ENCODE measurements around the gene AKR7A2.
"Not testable (repeated sequence)": the region's sequence is repeated elsewhere in the genome, so short reads cannot be mapped to it uniquely, and the experiment has no call there.

AKR7A2 gene

GRCh38 chr1:19324665-19324990 lies 12.7 kb upstream of the AKR7A2 start:
- DNase-seq, result no peak

GRCh38 chr1:19323987-19324664 lies 12.2 kb upstream of the AKR7A2 start:
- DNase-seq, result no peak

- DNase-seq, result no peak
Observed at GRCh38 chr1:19322481-19322880, 10.5 kb upstream of the AKR7A2 start.

GRCh38 chr1:19321071-19321470 lies 9.1 kb upstream of the AKR7A2 start:
- DNase-seq, result no peak

- DNase-seq, result no peak
Observed at GRCh38 chr1:19319196-19319595, 7.3 kb upstream of the AKR7A2 start.

GRCh38 chr1:19317126-19317910 lies 5.4 kb upstream of the AKR7A2 start:
- DNase-seq, result no peak

- DNase-seq, result no peak
Observed at GRCh38 chr1:19315378-19316198, 3.6 kb upstream of the AKR7A2 start.

GRCh38 chr1:19313961-19314882 lies 2.3 kb upstream of the AKR7A2 start:
- no peak for DNase-seq

- DNase-seq, result no peak
Observed at GRCh38 chr1:19313636-19313959, 1.7 kb upstream of the AKR7A2 start.

GRCh38 chr1:19312782-19313635 lies 1.1 kb upstream of the AKR7A2 start:
- DNase-seq, result no peak

GRCh38 chr1:19311503-19311930 lies 427 bp downstream of the AKR7A2 start:
- DNase-seq, result no peak

GRCh38 chr1:19310720-19311502 lies 1.0 kb downstream of the AKR7A2 start:
- no peak for DNase-seq

GRCh38 chr1:19310061-19310460 lies 1.9 kb downstream of the AKR7A2 start:
- DNase-seq, result no peak

- no peak for DNase-seq
Observed at GRCh38 chr1:19309123-19309813, 2.7 kb downstream of the AKR7A2 start.

- no peak for DNase-seq
Observed at GRCh38 chr1:19308509-19308907, 3.4 kb downstream of the AKR7A2 start.

GRCh38 chr1:19307794-19308508 lies 4.0 kb downstream of the AKR7A2 start:
- DNase-seq, result no peak

- no peak for DNase-seq
Observed at GRCh38 chr1:19306941-19307340, 5.0 kb downstream of the AKR7A2 start.

- no peak for DNase-seq
Observed at GRCh38 chr1:19305880-19306279, 6.1 kb downstream of the AKR7A2 start.

- not testable (repeated sequence) for DNase-seq
Observed at GRCh38 chr1:19304081-19304480, 7.9 kb downstream of the AKR7A2 start.

- no peak for DNase-seq
Observed at GRCh38 chr1:19300211-19300610, 11.7 kb downstream of the AKR7A2 start.
